ENCODE data around the gene OXSM. TPM values are rescaled to one million over a fixed set of nuclear protein-coding genes. Genes with fewer than 3 reads are reported as not detected.

OXSM gene
- total RNA-seq, 1 experiment from 2014 or later, result 21.4 TPM

GRCh38 chr3:25751048-25751447, 38.8 kb upstream of the OXSM start:
- H3K4me2 ChIP-seq (ENCODE audit: low read length), result no peak overlapping the region
- H2AFZ ChIP-seq (ENCODE audit: low read length), result no peak overlapping the region
- intact Hi-C loops (cut with micrococcal nuclease), result no loop called here
- H3F3A ChIP-seq (ENCODE audit: low read length, unreplicated experiment), result no peaks in the 10 kb centered on the region
- peaks cover 35% of the 10 kb centered on the region for H3K36me3 ChIP-seq (ENCODE audit: low read depth, low read length)
- no peak for ATAC-seq
- no peaks in the 10 kb centered on the region for H3K9me2 ChIP-seq (replicated peaks; ENCODE audit: low read length)
- no peaks in the 10 kb centered on the region for H4K20me1 ChIP-seq (ENCODE audit: low read length)
- no peaks in the 10 kb centered on the region for H3K9me3 ChIP-seq (ENCODE audit: low read length)
- H3K4me1 ChIP-seq (ENCODE audit: insufficient read depth, low read length), result peaks cover 16% of the 10 kb centered on the region
- DNase-seq, result no peak
- no peaks in the 10 kb centered on the region for H3K27me3 ChIP-seq (ENCODE audit: low read length)
- no peak for TF ChIP-seq EZH2phosphoT487 (IDR thresholded peaks at IDR 0.05; ENCODE audit: borderline replicate concordance, low read length)
- no peak for TF ChIP-seq CTCF (conservative IDR thresholded peaks at IDR 0.05; ENCODE audit: low read depth, low read length)
- TF ChIP-seq EZH2 (IDR thresholded peaks at IDR 0.05; ENCODE audit: low read length, unreplicated experiment), result no peak
- ChIA-PET CTCF (no interaction called here), POLR2A (ENCODE audit: unreplicated experiment) (no interaction called here)
- H3K79me2 ChIP-seq (ENCODE audit: low read length), result no peaks in the 10 kb centered on the region
- BruUV-seq (replicated peaks), result no TSS peak
- no peak overlapping the region for H3K27ac ChIP-seq (ENCODE audit: low read length)
- no peak overlapping the region for H3K9ac ChIP-seq (ENCODE audit: low read length)
- H3K4me3 ChIP-seq (ENCODE audit: low read length), result no peak overlapping the region

- H3K27me3 ChIP-seq (ENCODE audit: low read length), result no peaks in the 10 kb centered on the region
- no TSS peak for BruUV-seq (replicated peaks)
Measured at GRCh38 chr3:25751725-25752124, 38.2 kb upstream of the OXSM start.

GRCh38 chr3:25768851-25769250, 21.0 kb upstream of the OXSM start:
- no peaks in the 10 kb centered on the region for H3K79me2 ChIP-seq (ENCODE audit: low read length)
- no peak overlapping the region for H3K4me2 ChIP-seq (ENCODE audit: low read length)
- no peak overlapping the region for H3K9ac ChIP-seq (ENCODE audit: low read length)
- intact Hi-C loops (cut with micrococcal nuclease), result no loop called here
- no peaks in the 10 kb centered on the region for H3K4me1 ChIP-seq (ENCODE audit: insufficient read depth, low read length)
- no peaks in the 10 kb centered on the region for H3K9me2 ChIP-seq (replicated peaks; ENCODE audit: low read length)
- POLR2A ChIA-PET (ENCODE audit: unreplicated experiment), result no interaction called here
- ATAC-seq (no peak), DNase-seq (no peak)
- H4K20me1 ChIP-seq (ENCODE audit: low read length), result no peaks in the 10 kb centered on the region
- H3K36me3 ChIP-seq (ENCODE audit: low read depth, low read length), result peaks cover 13% of the 10 kb centered on the region
- H3K4me3 ChIP-seq (ENCODE audit: low read length), result no peak overlapping the region
- CTCF ChIA-PET, result no interaction called here
- no peaks in the 10 kb centered on the region for H3K27me3 ChIP-seq (ENCODE audit: low read length)
- TF ChIP-seq CTCF (conservative IDR thresholded peaks at IDR 0.05; ENCODE audit: low read depth, low read length) (no peak), EZH2phosphoT487 (IDR thresholded peaks at IDR 0.05; ENCODE audit: borderline replicate concordance, low read length) (no peak), EZH2 (IDR thresholded peaks at IDR 0.05; ENCODE audit: low read length, unreplicated experiment) (no peak)
- no TSS peak for BruUV-seq (replicated peaks)
- no peak overlapping the region for H3K27ac ChIP-seq (ENCODE audit: low read length)
- no peaks in the 10 kb centered on the region for H3F3A ChIP-seq (ENCODE audit: low read length, unreplicated experiment)
- H3K9me3 ChIP-seq (ENCODE audit: low read length), result no peaks in the 10 kb centered on the region
- H2AFZ ChIP-seq (ENCODE audit: low read length), result no peak overlapping the region

More at GRCh38 chr3:25751725-25752124, 38.2 kb upstream of the OXSM start:
- intact Hi-C loops (cut with micrococcal nuclease), result no loop called here
- Histone ChIP-seq H3K9me2 (replicated peaks; ENCODE audit: low read length) (no peaks in the 10 kb centered on the region), H4K20me1 (ENCODE audit: low read length) (no peaks in the 10 kb centered on the region), H3K27ac (ENCODE audit: low read length) (no peak overlapping the region), H3K4me2 (ENCODE audit: low read length) (no peak overlapping the region), H3K4me3 (ENCODE audit: low read length) (no peak overlapping the region), H2AFZ (ENCODE audit: low read length) (no peak overlapping the region), H3K79me2 (ENCODE audit: low read length) (no peaks in the 10 kb centered on the region), H3K9ac (ENCODE audit: low read length) (no peak overlapping the region), H3K36me3 (ENCODE audit: low read depth, low read length) (peaks cover 41% of the 10 kb centered on the region), H3K4me1 (ENCODE audit: insufficient read depth, low read length) (peaks cover 13% of the 10 kb centered on the region), H3K9me3 (ENCODE audit: low read length) (no peaks in the 10 kb centered on the region), H3F3A (ENCODE audit: low read length, unreplicated experiment) (no peaks in the 10 kb centered on the region)
- no peak for ATAC-seq
- DNase-seq, result no peak
- CTCF ChIA-PET, result no interaction called here
- POLR2A ChIA-PET (ENCODE audit: unreplicated experiment), result no interaction called here
- TF ChIP-seq CTCF (conservative IDR thresholded peaks at IDR 0.05; ENCODE audit: low read depth, low read length) (no peak), EZH2phosphoT487 (IDR thresholded peaks at IDR 0.05; ENCODE audit: borderline replicate concordance, low read length) (no peak), EZH2 (IDR thresholded peaks at IDR 0.05; ENCODE audit: low read length, unreplicated experiment) (no peak)

All from PC-3 (cell line).